SK-N-SH (cell line): ENCODE results near the gene RAB3B. TPM values are rescaled to one million over a fixed set of nuclear protein-coding genes. Genes with fewer than 3 reads are reported as not detected.

Experiments used
- CTCF ChIA-PET: fragments of 300-600, 350-600 bp; formaldehyde crosslinking; extraction: SDS; loops from one replicate; lab custom pipeline; 2021; lab: Yijun Ruan, JAX
- POLR2A ChIA-PET: fragments of 350-600 bp; sonication (Branson Sonifier 250); formaldehyde crosslinking; extraction: SDS; loops from one replicate; lab custom pipeline; 2020; ENCODE audit warnings: antibody characterized with exemption, inconsistent platforms; lab: Yijun Ruan, JAX
- DNase-seq: peaks from one replicate; pipeline ENCODE4 v3.0.0; 2012
- H2AFZ ChIP-seq: fragments of 200-600 bp; sonication (generic); 2 replicates; pipeline ENCODE4 v1.8.1; 2016; ENCODE audit warnings: antibody characterized with exemption, mild to moderate bottlenecking, low read depth
- H3F3A ChIP-seq: fragments of 200-600 bp; sonication (generic); replicated peaks from 2 replicates; pipeline ENCODE3; 2016; ENCODE audit warnings: antibody characterized with exemption, mild to moderate bottlenecking; ENCODE audit not compliant: insufficient read depth
- H3K27ac ChIP-seq, 2 experiments: fragments of 200-500 bp in 1 of 2; fragments of 200-600 bp in 1 of 2; sonication (Bioruptor generic) in 1 of 2; sonication (generic), shearing (Covaris generic) in 1 of 2; 2 replicates each; pipeline versions ENCODE4 v1.5.1 to v1.6.1; 2014 to 2016; ENCODE audit warnings: low read depth in 2 of 2, inconsistent platforms in 1 of 2, low read length in 1 of 2, mild to moderate bottlenecking in 1 of 2, mixed read lengths in 1 of 2
- H3K27me3 ChIP-seq: fragments of 200-600 bp; sonication (generic), shearing (Covaris generic); 2 replicates; pipeline ENCODE4 v1.6.1; 2016; ENCODE audit warnings: mixed run types; ENCODE audit not compliant: insufficient read depth
- H3K36me3 ChIP-seq, 2 experiments: fragments of 200-500 bp in 1 of 2; fragments of 200-600 bp in 1 of 2; sonication (Bioruptor generic) in 1 of 2; sonication (generic) in 1 of 2; replicated peaks in 1 of 2; 2 replicates each; pipeline versions ENCODE3 to v1.5.1; 2014 to 2016; ENCODE audit warnings: low read length in 1 of 2, mild to moderate bottlenecking in 1 of 2; ENCODE audit not compliant: insufficient read depth in 2 of 2, control insufficient read depth in 1 of 2
- H3K4me1 ChIP-seq, 2 experiments: fragments of 200-500 bp in 1 of 2; fragments of 200-600 bp in 1 of 2; sonication (Bioruptor generic) in 1 of 2; sonication (generic), shearing (Covaris generic) in 1 of 2; 2 replicates each; pipeline versions ENCODE4 v1.5.1 to v1.6.1; 2014 to 2016; ENCODE audit warnings: low read depth in 1 of 2, low read length in 1 of 2, mixed run types in 1 of 2; ENCODE audit not compliant: insufficient read depth in 2 of 2, control insufficient read depth in 1 of 2
- H3K4me2 ChIP-seq: fragments of 200-600 bp; sonication (generic), shearing (Covaris generic); 2 replicates; pipeline ENCODE4 v1.6.1; 2017; ENCODE audit warnings: mixed run types
- H3K4me3 ChIP-seq, 2 experiments: fragments of 200-500 bp in 1 of 2; fragments of 200-600 bp in 1 of 2; sonication (Bioruptor generic) in 1 of 2; sonication (generic), shearing (Covaris generic) in 1 of 2; 2 replicates each; pipeline versions ENCODE4 v1.5.1 to v1.8.1; 2014 to 2016; ENCODE audit warnings: low read depth in 2 of 2, inconsistent platforms in 1 of 2, low read length in 1 of 2, mild to moderate bottlenecking in 1 of 2, mixed read lengths in 1 of 2, moderate library complexity in 1 of 2
- H3K79me2 ChIP-seq: fragments of 200-600 bp; sonication (generic); 2 replicates; pipeline ENCODE4 v1.8.1; 2017; ENCODE audit warnings: mild to moderate bottlenecking; ENCODE audit not compliant: insufficient read depth
- H3K9ac ChIP-seq: fragments of 200-600 bp; sonication (generic); 2 replicates; pipeline ENCODE4 v1.6.1; 2017; ENCODE audit warnings: mixed run types
- H3K9me2 ChIP-seq: fragments of 200-600 bp; sonication (generic); 2 replicates; pipeline ENCODE4 v1.6.1; 2017; ENCODE audit warnings: mixed run types
- H3K9me3 ChIP-seq: fragments of 200-600 bp; sonication (generic); 2 replicates; pipeline ENCODE4 v1.6.1; 2017; ENCODE audit warnings: mixed run types, mild to moderate bottlenecking, moderate library complexity
- H4K20me1 ChIP-seq: fragments of 200-600 bp; sonication (generic); 2 replicates; pipeline ENCODE4 v1.6.1; 2017; ENCODE audit warnings: mild to moderate bottlenecking, mixed run types; ENCODE audit not compliant: insufficient read depth
- ELF1 ChIP-seq: IDR thresholded peaks from 2 replicates; pipeline ENCODE4 v1.4.0; 2012
- FOSL2 ChIP-seq: IDR thresholded peaks from 2 replicates; pipeline ENCODE4 v1.4.0; 2012; ENCODE audit warnings: low read depth, mild to moderate bottlenecking, moderate library complexity, borderline replicate concordance
- FOXJ3 ChIP-seq: sonication (generic); formaldehyde crosslinking; IDR thresholded peaks from 2 replicates; pipeline ENCODE4 v1.5.1; 2020; ENCODE audit warnings: mild to moderate bottlenecking, missing genetic modification reagents
- FOXM1 ChIP-seq: IDR thresholded peaks from 2 replicates; pipeline ENCODE4 v1.4.0; 2012; ENCODE audit warnings: low read depth, mild to moderate bottlenecking
- GATA2 ChIP-seq: sonication (generic); formaldehyde crosslinking; IDR thresholded peaks from 2 replicates; pipeline ENCODE4 v1.5.0; 2020; ENCODE audit warnings: mild to moderate bottlenecking, missing genetic modification reagents
- MAX ChIP-seq: IDR thresholded peaks from 2 replicates; pipeline ENCODE4 v1.4.0; 2012; ENCODE audit warnings: low read depth
- MXI1 ChIP-seq: IDR thresholded peaks from 2 replicates; pipeline ENCODE4 v1.6.1; 2012; ENCODE audit warnings: mild to moderate bottlenecking, low read depth, low read length, improper control_type of control experiment
- NFIC ChIP-seq: IDR thresholded peaks from 2 replicates; pipeline ENCODE4 v1.4.0; 2012; ENCODE audit warnings: borderline replicate concordance
- RAD21 ChIP-seq: IDR thresholded peaks from 2 replicates; pipeline ENCODE4 v1.6.1; 2012; ENCODE audit warnings: mild to moderate bottlenecking, low read length
- RCOR1 ChIP-seq: fragments of 150-350 bp; IDR thresholded peaks from 2 replicates; pipeline ENCODE4 v1.6.1; 2017; ENCODE audit warnings: antibody characterized with exemption, low read length
- SMC3 ChIP-seq: IDR thresholded peaks from 2 replicates; pipeline ENCODE4 v1.6.1; 2012; ENCODE audit warnings: low read depth, low read length, improper control_type of control experiment
- TAF1 ChIP-seq: IDR thresholded peaks from 2 replicates; pipeline ENCODE4 v1.6.1; 2012; ENCODE audit warnings: low read depth, mild to moderate bottlenecking, low read length, moderate library complexity, borderline replicate concordance
- TCF12 ChIP-seq: IDR thresholded peaks from 2 replicates; pipeline ENCODE4 v1.4.0; 2012
- TEAD4 ChIP-seq: IDR thresholded peaks from 2 replicates; pipeline ENCODE4 v1.4.0; 2012; ENCODE audit warnings: mild to moderate bottlenecking, borderline replicate concordance; ENCODE audit not compliant: insufficient read depth
- WGBS: methylation state at CpG from one replicate; pipeline ENCODE4 v1.1.6; 2017; ENCODE audit warnings: low lambda C conversion rate; 5-methylcytosine and 5-hydroxymethylcytosine counted together
- polyA plus RNA-seq, 3 experiments: library from polyadenylated mRNA; depleted of rRNA; stranded (reverse); fragments of >200 nt; gene quantifications; 2 replicates each; pipeline ENCODE4 v1.2.3, GENCODE V29; 2012
- TF ChIP-seq, protein P1 (sequence below): IDR thresholded peaks from 2 replicates; pipeline ENCODE4 v1.6.1; 2012; ENCODE audit warnings: mild to moderate bottlenecking, low read depth, low read length, moderate library complexity

Gene RAB3B
- polyA plus RNA-seq, 1 of the 3 experiments (the other 2 are of a cell fraction), result 10.2 TPM

GRCh38 chr1:51877434-51878307 lies 112.8 kb downstream of the RAB3B start:
- no peak for DNase-seq
- Histone ChIP-seq H2AFZ (0 out of 2 replicates have a peak overlapping the region, but pooled peaks have one; percentile 57), H3K4me2 (peak overlapping the region; percentile 94), H3K9me3 (no peaks in the 10 kb centered on the region), H3K4me1 (peaks cover 4 to 5% of the 10 kb centered on the region in 2 experiments; a peak in 1 of 4 replicates), H3F3A (peaks cover 8% of the 10 kb centered on the region), H3K36me3 (peaks cover 0 to 9% of the 10 kb centered on the region in 2 experiments), H3K27me3 (no peaks in the 10 kb centered on the region), H4K20me1 (peaks cover 5% of the 10 kb centered on the region; the same call in 1 of the 2 replicates), H3K27ac (peak overlapping the region; percentile 91 to 92), H3K9ac (peak overlapping the region; percentile 93), H3K4me3 (peak overlapping the region; percentile 73 to 87), H3K79me2 (peaks cover 58% of the 10 kb centered on the region), H3K9me2 (no peaks in the 10 kb centered on the region)
- POLR2A ChIA-PET, result interaction anchor here (1.0 kb wide), 1 partner anchor 19 kb away, joined by 3 read pairs; no protein-coding TSS in a partner anchor
- WGBS, result 8% methylated on average over 21 of the region's 21 CpGs
- TF ChIP-seq FOXJ3 (CRISPR knock-in tag) (no peak), TAF1 (no peak), RAD21 (no peak), FOSL2 (no peak), TCF12 (no peak), SMC3 (no peak)
- TF ChIP-seq, protein P1, sequence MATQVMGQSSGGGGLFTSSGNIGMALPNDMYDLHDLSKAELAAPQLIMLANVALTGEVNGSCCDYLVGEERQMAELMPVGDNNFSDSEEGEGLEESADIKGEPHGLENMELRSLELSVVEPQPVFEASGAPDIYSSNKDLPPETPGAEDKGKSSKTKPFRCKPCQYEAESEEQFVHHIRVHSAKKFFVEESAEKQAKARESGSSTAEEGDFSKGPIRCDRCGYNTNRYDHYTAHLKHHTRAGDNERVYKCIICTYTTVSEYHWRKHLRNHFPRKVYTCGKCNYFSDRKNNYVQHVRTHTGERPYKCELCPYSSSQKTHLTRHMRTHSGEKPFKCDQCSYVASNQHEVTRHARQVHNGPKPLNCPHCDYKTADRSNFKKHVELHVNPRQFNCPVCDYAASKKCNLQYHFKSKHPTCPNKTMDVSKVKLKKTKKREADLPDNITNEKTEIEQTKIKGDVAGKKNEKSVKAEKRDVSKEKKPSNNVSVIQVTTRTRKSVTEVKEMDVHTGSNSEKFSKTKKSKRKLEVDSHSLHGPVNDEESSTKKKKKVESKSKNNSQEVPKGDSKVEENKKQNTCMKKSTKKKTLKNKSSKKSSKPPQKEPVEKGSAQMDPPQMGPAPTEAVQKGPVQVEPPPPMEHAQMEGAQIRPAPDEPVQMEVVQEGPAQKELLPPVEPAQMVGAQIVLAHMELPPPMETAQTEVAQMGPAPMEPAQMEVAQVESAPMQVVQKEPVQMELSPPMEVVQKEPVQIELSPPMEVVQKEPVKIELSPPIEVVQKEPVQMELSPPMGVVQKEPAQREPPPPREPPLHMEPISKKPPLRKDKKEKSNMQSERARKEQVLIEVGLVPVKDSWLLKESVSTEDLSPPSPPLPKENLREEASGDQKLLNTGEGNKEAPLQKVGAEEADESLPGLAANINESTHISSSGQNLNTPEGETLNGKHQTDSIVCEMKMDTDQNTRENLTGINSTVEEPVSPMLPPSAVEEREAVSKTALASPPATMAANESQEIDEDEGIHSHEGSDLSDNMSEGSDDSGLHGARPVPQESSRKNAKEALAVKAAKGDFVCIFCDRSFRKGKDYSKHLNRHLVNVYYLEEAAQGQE, result no peak
- CTCF ChIA-PET, result interaction anchor here (0.7 kb wide), 1 partner anchor 19 kb away, joined by 3 read pairs; no protein-coding TSS in a partner anchor

DNA sequence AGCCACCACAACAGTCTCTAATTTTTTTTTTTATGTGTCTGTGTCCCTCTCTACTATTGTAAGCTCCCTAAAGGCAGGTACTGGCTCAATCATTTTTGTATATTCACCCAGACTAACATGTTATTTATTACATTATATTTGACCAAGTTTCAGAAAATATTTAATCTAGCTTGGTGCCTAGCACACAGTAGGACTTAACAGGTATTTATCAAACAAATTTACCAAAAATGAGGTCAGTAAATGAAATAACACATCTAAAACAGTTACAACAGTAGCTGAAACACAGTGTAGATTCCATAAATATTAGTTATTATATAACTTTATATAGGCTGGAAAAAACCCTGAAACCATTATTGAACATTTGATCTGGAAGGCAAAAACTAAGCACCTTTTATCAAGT lies 114.7 kb downstream of the RAB3B start:
- Histone ChIP-seq H3K4me2 (peak overlapping the region; percentile 94; the same call in 1 of the 2 replicates), H3F3A (peaks cover 8% of the 10 kb centered on the region), H3K9me3 (no peaks in the 10 kb centered on the region), H3K36me3 (peaks cover 0 to 14% of the 10 kb centered on the region in 2 experiments), H3K9me2 (no peaks in the 10 kb centered on the region), H3K4me1 (peaks cover 4 to 5% of the 10 kb centered on the region in 2 experiments; a peak in 1 of 4 replicates), H3K79me2 (peaks cover 77% of the 10 kb centered on the region), H2AFZ (no peak overlapping the region), H4K20me1 (peaks cover 5% of the 10 kb centered on the region), H3K27me3 (no peaks in the 10 kb centered on the region), H3K9ac (no peak overlapping the region), H3K27ac (no peak overlapping the region), H3K4me3 (no peak overlapping the region)
- no peak for TF ChIP-seq FOXM1
- TF ChIP-seq RCOR1, result no peak
- no peak for TF ChIP-seq MAX
- no peak for TF ChIP-seq ELF1
- TF ChIP-seq GATA2 (CRISPR knock-in tag), result no peak
- TF ChIP-seq MXI1, result no peak
- no peak for TF ChIP-seq NFIC
- no peak for TF ChIP-seq TEAD4
- ChIA-PET CTCF (interaction anchor here (1.3 kb wide), 1 partner anchor 11 kb away, joined by 3 read pairs; no protein-coding TSS in a partner anchor), POLR2A (no interaction called here)
- no peak for DNase-seq
